Stimulated activated CD4-positive, alpha-beta T cell treated with anti-CD3 and anti-CD28 coated beads, Interleukin-15, amount 100 ng/mL, for 24 hours (primary cell): ENCODE results near the gene TFIP11.

ENCODE experiments used
- DNase-seq: peaks from one replicate; pipeline ENCODE4 v3.0.0-alpha.2; 2020

The TFIP11 gene

DNA sequence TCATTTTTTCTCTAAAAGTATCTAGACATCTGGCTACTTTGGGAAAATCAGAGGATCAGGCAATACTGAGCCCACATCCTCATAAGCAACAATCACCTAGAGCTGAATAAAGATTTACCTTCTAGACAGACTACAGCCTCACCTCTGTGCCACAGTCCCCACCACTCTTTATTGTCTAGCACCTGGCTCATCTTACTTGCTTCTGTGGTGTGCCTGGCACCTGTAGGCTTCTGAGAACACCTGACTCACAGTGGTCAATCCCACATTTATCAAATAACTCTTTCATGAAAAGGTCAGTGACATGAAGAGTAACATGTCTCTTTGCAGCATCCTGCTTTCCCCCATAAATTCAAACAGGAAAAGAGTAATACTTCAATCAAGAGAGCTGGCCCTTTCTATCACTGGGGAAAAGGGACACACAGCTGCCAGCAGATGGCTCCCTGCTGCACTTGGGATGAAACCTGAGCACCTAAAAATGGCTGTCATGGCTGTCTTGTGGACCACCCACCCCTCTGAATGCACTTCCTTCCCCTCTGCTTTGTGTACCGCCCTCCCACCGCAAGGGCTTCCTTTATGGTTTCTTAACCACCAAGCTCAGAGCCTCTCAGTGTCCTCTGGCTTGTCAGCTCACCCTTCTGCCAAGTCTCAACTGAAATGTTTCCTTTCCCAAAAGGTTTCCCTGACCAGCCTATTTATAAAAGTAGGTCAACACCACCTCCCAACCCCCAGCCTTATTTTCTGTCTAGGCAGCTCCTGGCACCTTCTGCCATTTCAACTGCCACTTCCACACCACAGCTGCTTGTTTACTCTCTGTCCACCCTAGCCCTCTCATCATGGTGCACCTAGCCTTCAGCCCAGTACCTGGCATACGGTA lies 9.3 kb downstream of the TFIP11 start:
- DNase-seq, result peak; percentile 49

- DNase-seq, result no peak
Observed at GRCh38 chr22:26501996-26502395, 10.3 kb downstream of the TFIP11 start.

GRCh38 chr22:26499188-26499703 lies 13.0 kb downstream of the TFIP11 start:
- no peak for DNase-seq

GRCh38 chr22:26496456-26496855 lies 15.8 kb downstream of the TFIP11 start:
- no peak for DNase-seq

DNA sequence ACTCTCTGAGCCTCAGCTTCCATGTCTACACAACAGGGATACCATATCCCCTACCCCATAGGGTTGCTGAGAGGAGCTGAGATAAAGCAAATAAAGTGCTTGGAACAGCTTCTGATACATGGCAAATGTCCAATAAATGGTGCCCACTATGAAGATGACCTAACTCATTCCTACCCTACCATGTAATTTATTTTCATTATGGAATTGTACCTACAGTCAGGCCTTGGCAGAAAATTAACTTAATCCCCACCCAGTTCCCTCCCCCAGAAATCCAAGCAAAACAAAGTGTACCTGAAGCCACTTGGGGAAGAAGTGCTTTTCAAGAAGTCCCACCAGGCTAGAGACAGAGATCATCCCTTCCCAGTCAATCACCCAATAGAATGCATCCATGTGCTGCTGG lies 17.8 kb downstream of the TFIP11 start:
- no peak for DNase-seq

DNA sequence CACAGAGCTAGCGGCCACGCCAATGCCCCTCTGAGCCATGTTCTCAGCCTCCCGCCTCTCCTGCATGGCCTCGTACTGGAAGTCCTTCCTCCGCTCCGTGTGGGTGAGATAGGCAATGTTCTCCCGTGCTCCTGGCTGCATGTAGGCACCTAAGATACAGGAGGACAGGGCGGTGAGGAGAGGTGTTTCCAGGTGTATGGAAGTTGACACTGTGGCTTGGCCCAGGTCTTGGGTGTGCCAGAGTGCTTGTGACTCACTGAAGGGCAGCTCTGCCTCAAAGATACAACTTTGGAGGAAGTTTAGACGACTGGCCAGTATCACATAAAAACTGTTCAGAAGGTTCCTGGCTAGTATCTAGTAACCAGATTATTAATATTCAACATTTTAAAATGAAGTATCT lies 20.1 kb downstream of the TFIP11 start:
- no peak for DNase-seq

- no peak for DNase-seq
Observed at GRCh38 chr22:26489447-26490036, 22.7 kb downstream of the TFIP11 start.

- no peak for DNase-seq
Observed at GRCh38 chr22:26487996-26488395, 24.3 kb downstream of the TFIP11 start.

DNA sequence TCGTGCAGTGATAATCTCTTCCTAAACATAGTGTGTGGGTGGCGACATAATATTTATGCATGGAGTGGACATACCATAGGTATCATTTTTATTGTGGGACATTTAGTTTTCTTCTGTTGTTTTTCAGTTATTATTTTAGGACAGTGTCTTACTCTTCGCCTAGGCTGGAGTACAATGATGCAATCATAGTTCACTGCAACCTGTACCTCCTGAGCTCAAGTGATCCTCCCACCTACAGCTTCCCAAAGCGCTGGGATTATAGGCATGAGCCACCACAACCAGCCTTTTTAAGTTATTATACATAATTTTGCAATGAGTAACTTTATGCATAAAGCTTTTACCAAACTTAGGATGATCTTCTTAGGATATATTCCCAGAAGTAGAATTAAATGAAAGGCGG lies 25.9 kb downstream of the TFIP11 start:
- DNase-seq, result no peak

DNA sequence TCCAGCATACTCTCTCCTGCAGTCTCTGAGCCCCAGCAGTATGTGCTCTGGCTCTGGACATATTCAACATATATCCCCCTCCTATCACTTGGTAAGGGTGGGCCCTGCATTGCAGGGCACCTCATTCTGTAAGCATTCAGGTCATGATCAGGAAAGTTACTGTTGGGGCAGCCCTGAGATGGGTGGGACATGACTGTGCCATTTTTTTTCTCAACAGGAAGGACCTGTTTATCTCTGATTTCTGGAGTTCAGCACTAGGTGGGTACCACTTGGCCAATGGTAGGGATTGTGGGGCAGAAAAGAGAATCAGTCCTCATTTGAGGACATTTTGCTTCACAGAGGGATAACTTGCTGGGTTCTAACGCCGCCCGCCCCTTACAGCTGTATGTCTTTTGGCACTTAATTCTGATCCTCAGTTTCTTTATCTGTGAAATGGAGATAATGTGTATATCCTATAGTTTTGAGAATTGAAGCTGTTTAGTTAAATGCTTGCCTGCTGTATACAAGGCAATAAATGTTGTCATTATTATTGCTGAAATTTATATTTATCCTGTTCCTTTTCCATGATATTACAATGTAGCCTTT lies 26.4 kb downstream of the TFIP11 start:
- DNase-seq, result no peak

- DNase-seq, result no peak
Observed at GRCh38 chr22:26485013-26485412, 27.3 kb downstream of the TFIP11 start.

DNA sequence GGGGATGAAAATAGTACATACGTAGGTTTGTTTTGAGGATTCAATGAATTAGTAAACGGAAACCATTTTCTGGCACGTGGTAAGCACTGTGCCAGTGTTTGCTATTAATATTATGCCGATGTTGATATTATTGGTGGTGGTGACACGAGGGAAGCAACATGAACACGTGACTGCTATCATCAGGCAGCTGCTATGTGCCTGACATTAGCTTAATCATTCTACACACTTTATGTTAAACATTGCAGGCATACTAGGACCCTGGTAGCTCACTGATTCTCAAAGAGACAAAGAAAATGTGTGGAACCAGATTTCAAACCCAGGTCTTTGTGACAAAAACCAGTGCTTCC lies 27.9 kb downstream of the TFIP11 start:
- DNase-seq, result no peak

DNA sequence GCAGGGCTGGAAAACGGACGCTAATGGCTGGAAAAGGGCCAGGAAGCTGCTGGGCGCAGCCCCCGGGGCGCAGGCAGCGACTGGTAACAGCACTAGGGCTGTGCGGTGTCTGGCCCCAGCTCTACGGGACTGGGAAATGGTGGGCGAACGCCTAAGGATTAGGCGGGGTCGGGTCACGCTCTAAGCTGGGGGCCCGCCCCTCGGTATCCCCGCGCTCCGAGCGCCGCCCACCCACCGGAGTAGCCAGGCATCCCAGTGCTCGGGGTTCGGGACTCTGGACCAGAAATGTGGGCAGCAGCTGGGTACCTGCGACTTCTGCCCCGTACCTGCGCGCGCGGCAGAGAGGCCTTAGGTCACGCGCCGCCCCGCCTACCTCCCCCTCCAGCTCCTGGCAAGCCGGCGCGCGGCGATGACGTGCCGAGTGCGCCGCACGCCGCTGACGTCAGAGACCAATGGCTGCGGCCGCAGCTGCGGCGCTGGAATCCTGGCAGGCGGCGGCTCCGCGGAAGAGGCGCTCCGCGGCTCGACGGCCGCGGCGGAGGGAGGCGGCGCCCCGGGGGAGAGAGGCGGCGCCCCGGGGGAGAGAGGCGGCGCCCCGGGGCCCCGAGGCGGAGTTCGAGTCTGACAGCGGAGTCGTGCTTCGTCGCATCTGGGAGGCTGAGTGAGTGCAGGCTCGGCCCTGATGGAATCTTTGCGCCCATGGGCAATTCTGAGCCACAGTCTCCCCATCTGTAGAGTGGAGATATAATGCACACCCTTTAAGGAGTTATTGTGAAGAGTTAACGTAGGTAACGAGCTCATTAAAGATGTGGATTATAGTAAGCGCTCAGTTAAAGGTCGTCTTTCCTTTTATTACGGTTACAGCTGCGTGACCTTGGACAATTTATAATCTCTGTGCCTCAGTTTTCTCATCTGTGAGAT lies 28.6 kb downstream of the TFIP11 start, which contains the start of the genes HPS4 and SRRD:
Gene HPS4 (minus strand): TSS at position 345 of the 921 bp plus-strand sequence. CDS start 2,021 bp downstream, outside the sequence.
Gene SRRD (plus strand): TSS at position 439 of the 921 bp plus-strand sequence. CDS start 14 bp downstream, at position 453.
- peak; percentile 93 for DNase-seq

DNA sequence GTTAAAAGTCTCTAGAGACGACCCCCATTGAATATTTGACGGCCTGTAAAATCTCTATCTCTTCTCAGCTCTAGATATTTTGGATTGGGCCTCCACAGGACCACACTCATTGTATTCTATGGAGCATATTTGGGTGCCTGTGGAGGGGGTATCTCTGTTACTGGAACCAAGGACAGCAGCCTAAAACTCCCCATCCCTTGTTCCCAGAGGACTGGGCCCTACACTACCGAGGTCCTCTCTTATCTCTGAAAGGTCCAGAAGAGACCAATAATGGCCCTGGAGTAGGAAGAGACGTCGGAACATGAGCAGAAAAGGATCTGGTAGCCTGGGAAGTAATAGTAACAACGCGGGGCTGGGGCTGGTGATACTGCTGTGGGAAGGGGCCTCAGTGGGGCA lies 29.2 kb downstream of the TFIP11 start:
- no peak for DNase-seq

- no peak for DNase-seq
Observed at GRCh38 chr22:26482161-26482560, 30.1 kb downstream of the TFIP11 start.

GRCh38 chr22:26481694-26482093 lies 30.6 kb downstream of the TFIP11 start:
- DNase-seq, result peak; percentile 22

GRCh38 chr22:26481112-26481693 lies 31.1 kb downstream of the TFIP11 start:
- DNase-seq, result no peak

DNA sequence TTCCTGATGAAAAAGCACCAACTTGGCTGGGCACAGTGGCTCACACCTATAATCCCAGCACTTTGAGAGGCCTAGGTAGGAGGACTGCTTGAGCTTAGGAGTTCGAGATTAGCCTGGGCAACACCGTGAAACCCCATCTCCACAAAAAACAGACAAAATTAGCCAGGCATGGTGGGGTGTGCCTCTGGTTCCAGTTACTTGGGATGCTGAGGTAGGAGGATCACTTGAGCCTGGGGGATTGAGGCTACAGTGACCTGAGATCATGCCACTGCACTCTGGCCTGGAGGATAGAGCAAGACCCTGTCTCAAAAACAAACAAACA lies 31.7 kb downstream of the TFIP11 start:
- no peak for DNase-seq

- no peak for DNase-seq
Observed at GRCh38 chr22:26479792-26480610, 32.3 kb downstream of the TFIP11 start.

DNA sequence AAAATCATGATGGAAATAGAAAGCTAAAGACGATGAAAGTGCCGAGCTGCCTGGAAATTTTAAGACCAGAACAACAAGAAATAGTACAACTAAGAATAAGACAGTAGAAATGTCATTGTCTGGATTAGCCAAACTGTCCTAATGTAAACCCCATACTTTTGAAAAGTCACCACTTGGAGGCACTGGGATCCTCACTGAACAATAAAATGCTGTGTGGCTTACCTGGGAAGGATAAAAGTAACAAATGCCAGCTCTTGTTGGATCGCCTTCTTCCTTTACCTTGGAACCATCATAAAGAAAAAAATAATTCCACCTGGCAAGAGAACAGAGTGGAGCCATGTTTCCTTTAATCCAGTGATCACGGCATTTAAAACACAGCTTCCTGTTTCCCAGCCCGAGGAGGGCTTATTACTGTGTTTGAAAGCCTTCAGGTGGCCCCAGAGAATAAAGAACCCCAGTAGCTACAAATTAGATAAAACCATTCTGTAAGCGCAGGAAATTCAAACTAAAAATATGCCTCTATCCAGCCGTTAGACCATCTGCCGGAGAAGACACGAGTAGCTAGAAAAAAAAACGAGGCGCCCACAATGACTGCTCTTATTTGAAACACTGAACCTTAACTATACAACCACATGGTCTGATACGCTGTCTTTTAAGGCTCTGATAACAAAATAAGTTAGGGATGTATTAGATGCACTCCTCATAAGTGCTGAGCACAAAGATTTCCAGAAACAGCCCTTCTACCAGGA lies 33.1 kb downstream of the TFIP11 start:
- DNase-seq, result no peak

GRCh38 chr22:26477341-26477731 lies 34.9 kb downstream of the TFIP11 start:
- no peak for DNase-seq
